ENCODE results near the gene IZUMO1R.

- no peak for TF ChIP-seq EZH2 (IDR thresholded peaks at IDR 0.05; ENCODE audit: borderline replicate concordance, low read depth, low read length, poor library complexity, severe bottlenecking)
- TF ChIP-seq, protein P1, sequence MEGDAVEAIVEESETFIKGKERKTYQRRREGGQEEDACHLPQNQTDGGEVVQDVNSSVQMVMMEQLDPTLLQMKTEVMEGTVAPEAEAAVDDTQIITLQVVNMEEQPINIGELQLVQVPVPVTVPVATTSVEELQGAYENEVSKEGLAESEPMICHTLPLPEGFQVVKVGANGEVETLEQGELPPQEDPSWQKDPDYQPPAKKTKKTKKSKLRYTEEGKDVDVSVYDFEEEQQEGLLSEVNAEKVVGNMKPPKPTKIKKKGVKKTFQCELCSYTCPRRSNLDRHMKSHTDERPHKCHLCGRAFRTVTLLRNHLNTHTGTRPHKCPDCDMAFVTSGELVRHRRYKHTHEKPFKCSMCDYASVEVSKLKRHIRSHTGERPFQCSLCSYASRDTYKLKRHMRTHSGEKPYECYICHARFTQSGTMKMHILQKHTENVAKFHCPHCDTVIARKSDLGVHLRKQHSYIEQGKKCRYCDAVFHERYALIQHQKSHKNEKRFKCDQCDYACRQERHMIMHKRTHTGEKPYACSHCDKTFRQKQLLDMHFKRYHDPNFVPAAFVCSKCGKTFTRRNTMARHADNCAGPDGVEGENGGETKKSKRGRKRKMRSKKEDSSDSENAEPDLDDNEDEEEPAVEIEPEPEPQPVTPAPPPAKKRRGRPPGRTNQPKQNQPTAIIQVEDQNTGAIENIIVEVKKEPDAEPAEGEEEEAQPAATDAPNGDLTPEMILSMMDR (conservative IDR thresholded peaks at IDR 0.05; ENCODE audit: low read depth, low read length), result no peak
These were observed 18.1 kb downstream of the IZUMO1R start for GRCh38 chr11:94322501-94322900.
